Neural progenitor cell (in vitro differentiated cells): ENCODE data around the gene FBXO10.

Source experiments
- CTCF ChIP-seq: fragments of 200-600 bp; sonication (generic); IDR thresholded peaks from 2 replicates; pipeline ENCODE4 v1.5.1; 2017; ENCODE audit warnings: antibody characterized with exemption, mild to moderate bottlenecking
- EZH2 ChIP-seq: fragments of 200-600 bp; sonication (generic); IDR thresholded peaks from 2 replicates; pipeline ENCODE4 v1.6.1; 2017; ENCODE audit warnings: antibody characterized with exemption, mild to moderate bottlenecking, moderate library complexity

- TF ChIP-seq CTCF (no peak), EZH2 (no peak)
Observed at GRCh38 chr9:37496020-37496419, 80.2 kb downstream of the FBXO10 start.
